HG02623 (cell line): ENCODE measurements around the gene HDHD3.

Experiments used
- ATAC-seq: cut with Tn5 transposase; IDR thresholded peaks from one replicate; pipeline ENCODE4 v1.9.1; 2021; ENCODE audit warnings: moderate library complexity; ENCODE audit not compliant: unreplicated experiment

HDHD3 gene

DNA sequence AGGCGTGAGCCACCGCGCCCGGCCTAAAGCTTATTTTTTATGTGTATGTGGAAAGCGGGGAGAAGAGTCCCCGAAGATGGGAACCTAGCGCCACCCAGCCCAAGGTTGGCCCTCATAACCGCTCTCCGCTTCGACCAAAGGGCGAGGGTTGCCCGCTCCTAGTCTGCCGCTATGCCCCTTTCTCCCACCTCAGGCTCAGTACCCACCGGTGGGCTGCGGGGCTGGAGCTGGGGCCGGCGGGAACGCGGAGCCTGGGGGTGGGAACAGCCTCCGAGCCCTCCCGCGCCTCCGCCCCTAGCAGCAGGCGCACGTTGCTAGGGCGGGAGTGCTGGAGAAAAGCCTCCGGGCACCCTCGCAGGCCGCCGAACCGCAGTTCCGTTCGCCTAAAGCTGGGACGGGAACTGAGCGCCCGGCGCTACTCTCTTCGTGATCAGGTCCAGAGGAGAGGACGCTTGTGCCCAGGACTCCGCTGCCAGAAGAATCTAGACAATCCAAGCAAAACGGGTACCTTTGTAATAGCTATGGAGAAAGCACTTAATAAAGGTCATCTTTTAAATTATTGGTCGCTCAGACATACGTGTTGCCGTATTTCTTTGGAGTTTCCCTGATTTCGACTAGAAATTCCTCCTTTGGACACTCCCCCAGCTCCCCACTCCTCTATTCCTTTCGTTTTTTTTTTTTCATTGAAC lies 36.6 kb downstream of the HDHD3 start, which contains the start of gene WDR31:
Gene WDR31, minus strand, starts transcription at position 265 of the 689 bp plus-strand sequence. CDS start 8,253 bp downstream, outside the sequence.
- peak; percentile 99 for ATAC-seq

DNA sequence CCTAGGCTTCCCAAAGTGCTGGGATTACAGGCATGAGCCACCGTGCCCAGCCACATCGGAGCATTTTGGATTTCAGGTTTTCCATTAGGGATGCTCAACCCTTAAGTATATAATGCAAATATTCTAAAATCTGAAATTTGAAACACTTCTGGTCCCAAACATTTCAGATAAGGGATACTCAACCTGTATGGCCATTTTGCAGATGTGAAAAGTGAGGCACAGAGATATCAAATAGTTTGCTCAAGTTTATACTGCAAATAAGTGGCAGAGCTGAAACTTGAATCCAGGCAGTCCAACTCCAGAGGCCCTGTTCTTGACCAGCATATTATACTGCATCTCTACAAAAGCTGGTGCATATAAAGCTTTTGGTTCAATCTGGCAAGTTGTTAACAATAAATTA lies 39.1 kb downstream of the HDHD3 start:
- no peak for ATAC-seq

DNA sequence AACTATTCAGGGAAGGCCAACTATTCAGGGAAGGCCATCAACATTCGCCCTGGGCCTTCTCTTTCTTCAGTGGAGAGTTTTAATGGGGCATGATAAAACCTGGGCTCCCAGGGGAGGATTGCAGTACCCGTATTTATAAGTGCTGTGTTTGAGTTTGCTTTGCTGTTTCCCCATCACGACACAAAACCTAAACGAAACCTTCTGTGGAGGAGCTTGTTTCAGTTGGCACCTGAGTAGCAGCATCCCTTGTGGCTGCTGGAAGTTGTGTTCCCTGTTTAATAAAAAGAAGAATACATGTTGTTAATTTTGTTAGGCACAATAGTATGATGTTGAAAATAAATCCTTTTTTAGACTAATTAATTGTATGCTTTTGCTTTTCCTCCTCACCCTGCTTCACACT lies 45.0 kb downstream of the HDHD3 start:
- no peak for ATAC-seq

DNA sequence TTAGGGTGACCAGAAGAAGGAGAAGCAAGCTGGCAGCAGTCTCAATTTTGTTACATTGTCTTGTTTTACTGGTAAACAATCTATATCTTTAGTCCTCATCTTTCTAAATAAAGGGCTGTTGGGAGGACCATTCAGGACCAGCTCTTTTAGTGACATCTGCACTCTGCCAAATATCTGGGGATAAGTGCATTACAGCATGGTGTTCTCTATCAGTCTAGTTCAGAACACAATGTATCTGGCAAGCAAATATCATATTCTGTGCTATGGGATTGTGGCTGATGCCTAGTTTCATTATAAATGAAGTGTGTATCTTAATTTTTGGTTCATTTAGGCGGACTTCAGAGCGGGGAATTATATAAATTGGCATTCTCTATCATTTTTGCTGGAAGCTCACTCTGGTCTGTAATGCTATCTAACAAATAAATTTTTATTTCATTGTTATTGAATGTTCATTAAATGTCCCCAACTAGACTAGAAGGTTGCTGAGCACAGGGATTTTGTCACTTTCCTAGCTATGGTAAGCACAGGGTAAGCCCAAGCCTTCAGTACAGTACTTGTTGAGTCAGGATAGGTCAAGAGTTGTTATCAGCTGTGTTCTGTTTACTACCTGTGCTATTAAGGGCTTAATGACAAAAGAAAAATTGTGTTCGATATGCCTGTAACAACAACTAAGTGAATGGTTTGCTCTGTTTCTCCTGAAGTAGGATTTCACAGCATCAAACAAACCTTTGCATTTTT lies 48.6 kb downstream of the HDHD3 start:
- ATAC-seq = no peak

- ATAC-seq = no peak
These were observed 50.6 kb downstream of the HDHD3 start for GRCh38 chr9:113326230-113326629.
